ENCODE data around the gene DISC1. TPM values are rescaled to one million over a fixed set of nuclear protein-coding genes. Genes with fewer than 3 reads are reported as not detected.

The DISC1 gene
- total RNA-seq, 1 experiment from 2014 or later: 1.8 TPM

DNA sequence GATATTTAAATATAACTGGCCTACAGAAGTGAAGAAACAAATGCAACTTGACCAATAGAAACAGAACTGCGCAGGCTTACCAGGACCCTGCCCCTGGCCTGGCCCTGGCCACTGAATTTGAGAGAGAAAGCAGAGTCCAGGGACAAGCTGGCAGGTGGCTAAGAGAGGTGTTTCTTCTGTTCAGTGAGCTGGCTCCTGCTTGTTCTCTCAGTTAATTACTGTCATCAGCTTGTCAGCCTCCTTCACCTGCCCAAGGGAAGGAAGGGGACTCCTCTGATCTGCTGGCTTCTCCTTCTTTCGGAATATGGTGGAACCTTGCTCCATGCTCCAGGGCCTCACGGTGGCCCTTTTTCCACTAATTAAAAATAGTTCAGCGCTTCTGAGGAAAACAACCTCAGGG is 388.4 kb downstream of the DISC1 start:
- no peaks in the 10 kb centered on the region for H3K36me3 ChIP-seq (ENCODE audit: insufficient read depth, low read length, poor library complexity, severe bottlenecking)
- no peak overlapping the region for H3K4me3 ChIP-seq (ENCODE audit: low read depth, low read length, poor library complexity, severe bottlenecking)
- no peak for DNase-seq (ENCODE audit: low spot score)
- BruUV-seq (replicated peaks): no TSS peak
- no peaks in the 10 kb centered on the region for H3K27me3 ChIP-seq (replicated peaks; ENCODE audit: insufficient read depth, low read depth, low read length, poor library complexity)
- H3K27ac ChIP-seq (ENCODE audit: low read depth, low read length, poor library complexity, severe bottlenecking): no peak overlapping the region
- CTCF ChIA-PET: no interaction called here
- intact Hi-C loops (cut with micrococcal nuclease; ENCODE audit: unreplicated experiment): no loop called here
- POLR2A ChIA-PET (ENCODE audit: low non-redundant PET): no interaction called here
- TF ChIP-seq EZH2 (IDR thresholded peaks at IDR 0.05; ENCODE audit: borderline replicate concordance, low read depth, low read length, poor library complexity, severe bottlenecking): no peak
- TF ChIP-seq, protein P1, sequence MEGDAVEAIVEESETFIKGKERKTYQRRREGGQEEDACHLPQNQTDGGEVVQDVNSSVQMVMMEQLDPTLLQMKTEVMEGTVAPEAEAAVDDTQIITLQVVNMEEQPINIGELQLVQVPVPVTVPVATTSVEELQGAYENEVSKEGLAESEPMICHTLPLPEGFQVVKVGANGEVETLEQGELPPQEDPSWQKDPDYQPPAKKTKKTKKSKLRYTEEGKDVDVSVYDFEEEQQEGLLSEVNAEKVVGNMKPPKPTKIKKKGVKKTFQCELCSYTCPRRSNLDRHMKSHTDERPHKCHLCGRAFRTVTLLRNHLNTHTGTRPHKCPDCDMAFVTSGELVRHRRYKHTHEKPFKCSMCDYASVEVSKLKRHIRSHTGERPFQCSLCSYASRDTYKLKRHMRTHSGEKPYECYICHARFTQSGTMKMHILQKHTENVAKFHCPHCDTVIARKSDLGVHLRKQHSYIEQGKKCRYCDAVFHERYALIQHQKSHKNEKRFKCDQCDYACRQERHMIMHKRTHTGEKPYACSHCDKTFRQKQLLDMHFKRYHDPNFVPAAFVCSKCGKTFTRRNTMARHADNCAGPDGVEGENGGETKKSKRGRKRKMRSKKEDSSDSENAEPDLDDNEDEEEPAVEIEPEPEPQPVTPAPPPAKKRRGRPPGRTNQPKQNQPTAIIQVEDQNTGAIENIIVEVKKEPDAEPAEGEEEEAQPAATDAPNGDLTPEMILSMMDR (conservative IDR thresholded peaks at IDR 0.05; ENCODE audit: low read depth, low read length): no peak
- no peaks in the 10 kb centered on the region for H3K9me3 ChIP-seq (ENCODE audit: low read depth, low read length, poor library complexity, severe bottlenecking)
- H3K4me1 ChIP-seq (ENCODE audit: insufficient read depth, low read length, poor library complexity, severe bottlenecking): peaks cover 3% of the 10 kb centered on the region

DNA sequence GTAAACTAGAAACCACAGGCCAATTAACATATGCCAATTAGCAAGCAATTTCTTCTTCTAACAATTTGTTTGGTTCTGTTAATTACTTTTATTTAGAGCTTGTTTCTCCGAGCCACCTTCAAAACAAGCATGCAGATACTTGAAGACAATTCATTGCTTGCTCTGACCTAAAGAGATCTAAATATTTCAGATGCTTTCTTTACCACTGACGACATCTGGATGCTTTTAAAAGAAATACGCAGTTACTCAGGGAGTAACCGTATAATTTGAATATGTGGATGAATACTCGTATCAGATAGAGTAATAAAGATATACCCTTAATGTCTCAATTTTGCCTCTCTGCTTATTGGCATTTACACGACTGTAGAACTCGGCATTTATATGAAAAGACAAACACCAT is 390.0 kb downstream of the DISC1 start:
- no peak overlapping the region for H3K27ac ChIP-seq (ENCODE audit: low read depth, low read length, poor library complexity, severe bottlenecking)
- intact Hi-C loops (cut with micrococcal nuclease; ENCODE audit: unreplicated experiment): no loop called here
- no peak for DNase-seq (ENCODE audit: low spot score)
- H3K27me3 ChIP-seq (replicated peaks; ENCODE audit: insufficient read depth, low read depth, low read length, poor library complexity): no peaks in the 10 kb centered on the region
- H3K4me3 ChIP-seq (ENCODE audit: low read depth, low read length, poor library complexity, severe bottlenecking): no peak overlapping the region
- ChIA-PET POLR2A (ENCODE audit: low non-redundant PET) (no interaction called here), CTCF (interaction anchor here (0.7 kb wide), 1 partner anchor 243 kb away, joined by 8 read pairs; no protein-coding TSS in a partner anchor)
- peaks cover 3% of the 10 kb centered on the region for H3K4me1 ChIP-seq (ENCODE audit: insufficient read depth, low read length, poor library complexity, severe bottlenecking)
- BruUV-seq (replicated peaks): no TSS peak
- TF ChIP-seq, protein P1 (conservative IDR thresholded peaks at IDR 0.05; ENCODE audit: low read depth, low read length): no peak
- no peak for TF ChIP-seq EZH2 (IDR thresholded peaks at IDR 0.05; ENCODE audit: borderline replicate concordance, low read depth, low read length, poor library complexity, severe bottlenecking)
- H3K9me3 ChIP-seq (ENCODE audit: low read depth, low read length, poor library complexity, severe bottlenecking): no peaks in the 10 kb centered on the region
- no peaks in the 10 kb centered on the region for H3K36me3 ChIP-seq (ENCODE audit: insufficient read depth, low read length, poor library complexity, severe bottlenecking)

DNA sequence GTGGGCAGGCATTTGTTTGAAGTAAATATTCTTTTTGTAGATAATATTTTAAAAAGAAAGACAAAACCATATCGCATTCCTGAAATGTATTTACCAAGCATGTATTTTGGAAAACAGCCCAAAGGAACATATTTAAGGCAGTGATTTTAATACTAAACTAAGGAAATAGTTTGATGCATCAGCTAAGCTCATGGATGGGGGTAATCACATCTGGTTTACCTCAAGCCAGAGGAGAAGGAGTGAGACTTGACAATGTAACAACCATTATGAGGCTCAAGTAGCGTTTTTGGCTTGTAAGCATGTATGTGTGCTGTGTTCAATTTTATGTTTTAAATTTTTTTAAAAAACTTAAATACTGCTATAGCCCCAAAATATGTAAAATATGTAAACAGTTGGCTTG is 390.5 kb downstream of the DISC1 start:
- no peak overlapping the region for H3K27ac ChIP-seq (ENCODE audit: low read depth, low read length, poor library complexity, severe bottlenecking)
- DNase-seq (ENCODE audit: low spot score): no peak
- intact Hi-C loops (cut with micrococcal nuclease; ENCODE audit: unreplicated experiment): no loop called here
- ChIA-PET POLR2A (ENCODE audit: low non-redundant PET) (no interaction called here), CTCF (interaction anchor here (0.7 kb wide), 1 partner anchor 243 kb away, joined by 8 read pairs; no protein-coding TSS in a partner anchor)
- TF ChIP-seq EZH2 (IDR thresholded peaks at IDR 0.05; ENCODE audit: borderline replicate concordance, low read depth, low read length, poor library complexity, severe bottlenecking): no peak
- TF ChIP-seq, protein P1 (conservative IDR thresholded peaks at IDR 0.05; ENCODE audit: low read depth, low read length): no peak
- H3K36me3 ChIP-seq (ENCODE audit: insufficient read depth, low read length, poor library complexity, severe bottlenecking): no peaks in the 10 kb centered on the region
- no peaks in the 10 kb centered on the region for H3K27me3 ChIP-seq (replicated peaks; ENCODE audit: insufficient read depth, low read depth, low read length, poor library complexity)
- no TSS peak for BruUV-seq (replicated peaks)
- no peaks in the 10 kb centered on the region for H3K9me3 ChIP-seq (ENCODE audit: low read depth, low read length, poor library complexity, severe bottlenecking)
- no peak overlapping the region for H3K4me3 ChIP-seq (ENCODE audit: low read depth, low read length, poor library complexity, severe bottlenecking)
- H3K4me1 ChIP-seq (ENCODE audit: insufficient read depth, low read length, poor library complexity, severe bottlenecking): peaks cover 3% of the 10 kb centered on the region
